SH-SY5Y (cell line): ENCODE data around the gene SLC24A1.

Experiments
- GATA2 ChIP-seq: IDR thresholded peaks from 2 replicates; pipeline ENCODE4 v1.6.1; 2011; ENCODE audit warnings: mild to moderate bottlenecking, low read depth, low read length
- GATA3 ChIP-seq: IDR thresholded peaks from 2 replicates; pipeline ENCODE4 v1.6.1; 2011; ENCODE audit warnings: low read depth, mild to moderate bottlenecking, low read length, moderate library complexity

DNA sequence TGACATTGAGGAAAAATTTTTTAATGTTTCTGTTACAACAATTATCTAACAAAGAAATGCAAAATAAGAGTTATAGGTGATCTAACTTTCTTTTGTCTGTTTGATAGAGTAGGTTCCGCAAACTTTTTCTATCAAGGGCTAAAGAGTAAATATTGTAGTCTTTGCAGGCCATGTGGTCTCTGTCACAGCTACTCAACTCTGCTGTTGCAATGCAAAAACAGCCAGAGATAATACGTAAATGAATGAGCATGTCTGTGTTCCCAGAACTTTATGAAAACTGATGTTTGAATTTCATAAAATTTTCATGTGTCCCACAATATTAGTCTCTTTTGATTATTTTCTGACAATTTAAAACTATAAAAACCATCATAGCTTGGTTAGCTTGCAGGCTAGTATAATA is 73.3 kb downstream of the SLC24A1 start:
- TF ChIP-seq GATA2, result no peak
- TF ChIP-seq GATA3, result no peak
